Upper lobe of left lung (tissue), 6 donors: ENCODE results near the gene MBOAT1. TPM values are rescaled to one million over a fixed set of nuclear protein-coding genes. Genes with fewer than 3 reads are reported as not detected.

ENCODE experiments used
- ATAC-seq, 2 donors: fragments of 200-7000 bp; cut with Tn5 transposase; one replicate each; pipeline ENCODE4 v1.9.1; 2022; ENCODE audit warnings: mild to moderate bottlenecking in 2 of 2, moderate library complexity in 2 of 2; ENCODE audit not compliant: low FRiP score in 2 of 2
- DNase-seq, 2 donors: peaks; one replicate each; pipeline ENCODE4 v3.0.0-alpha.2; 2019 to 2020
- H3K27ac ChIP-seq, 4 donors: fragments of 200-600 bp; sonication (generic); one replicate each; pipeline ENCODE4 v1.5.1; 2016 to 2019
- H3K27me3 ChIP-seq, 4 donors: fragments of 200-600 bp; sonication (generic); one replicate each; pipeline ENCODE4 v1.5.1; 2017 to 2019
- H3K36me3 ChIP-seq, 4 donors: fragments of 200-600 bp; sonication (generic); one replicate each; pipeline ENCODE4 v1.5.1; 2016 to 2019
- H3K4me1 ChIP-seq, 4 donors: fragments of 200-600 bp; sonication (generic); one replicate each; pipeline ENCODE4 v1.5.1; 2018 to 2019
- H3K4me3 ChIP-seq, 4 donors: fragments of 200-600 bp; sonication (generic); one replicate each; pipeline ENCODE4 v1.5.1; 2017 to 2019; ENCODE audit warnings: mild to moderate bottlenecking in 2 of 4, moderate library complexity in 1 of 4
- H3K9me3 ChIP-seq, 4 donors: fragments of 200-600 bp; sonication (generic); one replicate each; pipeline ENCODE4 v1.5.1; 2018 to 2019
- CTCF ChIP-seq, 6 experiments: fragments of 450-650 bp in 4 of 6; fragments of 200-600 bp in 2 of 6; sonication (generic) in 2 of 6; IDR thresholded peaks; one replicate each; pipeline ENCODE4 v1.5.1; 2016 to 2019; ENCODE audit warnings: antibody characterized with exemption in 6 of 6
- EP300 ChIP-seq, 4 donors: sonication (generic); formaldehyde crosslinking; IDR thresholded peaks; one replicate each; pipeline ENCODE4 v1.5.1; 2017; ENCODE audit warnings: antibody characterized with exemption in 4 of 4, control low read depth in 2 of 4
- POLR2A ChIP-seq, 4 donors: fragments of 450-650 bp; IDR thresholded peaks; one replicate each; pipeline ENCODE4 v1.5.1; 2016 to 2017; ENCODE audit warnings: antibody characterized with exemption in 4 of 4, mild to moderate bottlenecking in 2 of 4
- POLR2AphosphoS5 ChIP-seq, 2 donors: sonication (generic); formaldehyde crosslinking; IDR thresholded peaks; one replicate each; pipeline ENCODE4 v1.5.1; 2017; ENCODE audit warnings: antibody characterized with exemption in 2 of 2
- WGBS, 2 donors: methylation state at CpG; one replicate each; pipeline ENCODE4 v1.1.5; 2017 to 2018; 5-methylcytosine and 5-hydroxymethylcytosine counted together
- total RNA-seq, 6 donors: library from RNA; depleted of rRNA in 4 of 6; stranded (reverse); fragments of >200 nt in 4 of 6; gene quantifications; one replicate each; pipeline versions ENCODE4 v1.1.0 to v1.2.1, GENCODE V29; 2016 to 2021
- donor health status: DM: no; HTN: no; CAD: no; lungs with moderate emphysema.
- donor health status: DM: no; HTN: yes; CAD: no; lungs with severe emphysema.

MBOAT1 gene
- total RNA-seq, 6 donors from 2014 or later, result 4.2 to 17.5 (median 12.2) TPM

DNA sequence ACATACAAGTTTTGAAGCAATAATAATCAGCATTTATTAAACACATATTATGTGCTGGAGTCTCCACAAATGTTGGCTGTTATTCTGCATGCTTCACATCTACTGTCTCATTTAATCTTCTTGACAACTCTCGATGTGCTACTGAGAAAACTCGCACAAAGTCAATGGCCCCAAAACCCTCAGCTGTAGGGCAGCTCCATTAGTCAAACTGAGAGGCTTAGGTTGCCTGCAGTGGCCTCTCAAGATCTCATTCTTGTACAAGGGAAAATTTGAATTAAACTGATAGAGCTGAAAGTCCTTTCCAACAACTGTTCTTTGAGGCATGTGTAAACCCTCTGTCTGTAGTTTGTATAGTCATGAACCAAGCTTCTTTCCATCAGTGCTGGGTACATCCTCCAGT, 49.8 kb downstream of the MBOAT1 start:
- TF ChIP-seq POLR2A (IDR thresholded peaks at IDR 0.05) (no peak), POLR2AphosphoS5 (IDR thresholded peaks at IDR 0.05) (no peak), EP300 (IDR thresholded peaks at IDR 0.05) (no peak), CTCF (IDR thresholded peaks at IDR 0.05) (no peak)
- no peak overlapping the region for H3K4me3 ChIP-seq
- ATAC-seq, result no peak
- H3K27ac ChIP-seq, result no peak overlapping the region
- 75 to 87% methylated on average over 2 of the region's 2 CpGs for WGBS, 2 donors
- no peaks in the 10 kb centered on the region for H3K9me3 ChIP-seq
- H3K36me3 ChIP-seq, result no peaks in the 10 kb centered on the region
- no peak for DNase-seq
- H3K27me3 ChIP-seq, result no peaks in the 10 kb centered on the region
- H3K4me1 ChIP-seq, result no peaks in the 10 kb centered on the region

GRCh38 chr6:20160541-20161283, 51.6 kb downstream of the MBOAT1 start:
- Histone ChIP-seq H3K27ac (no peak overlapping the region), H3K27me3 (no peaks in the 10 kb centered on the region), H3K4me3 (no peak overlapping the region), H3K36me3 (no peaks in the 10 kb centered on the region), H3K9me3 (no peaks in the 10 kb centered on the region), H3K4me1 (no peaks in the 10 kb centered on the region)
- WGBS, 2 donors, result 83 to 87% methylated on average over 9 of the region's 9 CpGs
- no peak for DNase-seq
- ATAC-seq, result no peak
- TF ChIP-seq POLR2A (IDR thresholded peaks at IDR 0.05), result no peak

- ATAC-seq (no peak), DNase-seq (no peak)
- no peaks in the 10 kb centered on the region for H3K9me3 ChIP-seq
- no peaks in the 10 kb centered on the region for H3K4me1 ChIP-seq
- WGBS, 2 donors, result 64 to 78% methylated on average over 5 of the region's 5 CpGs
- H3K27ac ChIP-seq, result no peak overlapping the region
- TF ChIP-seq EP300 (IDR thresholded peaks at IDR 0.05), result no peak
- no peak for TF ChIP-seq POLR2A (IDR thresholded peaks at IDR 0.05)
- TF ChIP-seq POLR2AphosphoS5 (IDR thresholded peaks at IDR 0.05), result no peak
- no peak for TF ChIP-seq CTCF (IDR thresholded peaks at IDR 0.05)
- H3K36me3 ChIP-seq, result no peaks in the 10 kb centered on the region
- no peak overlapping the region for H3K4me3 ChIP-seq
- no peaks in the 10 kb centered on the region for H3K27me3 ChIP-seq
Observed at GRCh38 chr6:20159781-20160540, 52.3 kb downstream of the MBOAT1 start.

GRCh38 chr6:20159098-20159497, 53.2 kb downstream of the MBOAT1 start:
- ATAC-seq, result no peak
- 69 to 74% methylated on average over 4 of the region's 4 CpGs for WGBS, 2 donors
- DNase-seq, result no peak

More at GRCh38 chr6:20159098-20159497, 53.2 kb downstream of the MBOAT1 start:
- TF ChIP-seq EP300 (IDR thresholded peaks at IDR 0.05), result no peak
- TF ChIP-seq POLR2AphosphoS5 (IDR thresholded peaks at IDR 0.05), result no peak
- no peak for TF ChIP-seq POLR2A (IDR thresholded peaks at IDR 0.05)
- TF ChIP-seq CTCF (IDR thresholded peaks at IDR 0.05), result no peak
- H3K36me3 ChIP-seq, result no peaks in the 10 kb centered on the region
- H3K27ac ChIP-seq, result no peak overlapping the region
- no peaks in the 10 kb centered on the region for H3K4me1 ChIP-seq
- no peaks in the 10 kb centered on the region for H3K9me3 ChIP-seq
- no peak overlapping the region for H3K4me3 ChIP-seq
- no peaks in the 10 kb centered on the region for H3K27me3 ChIP-seq
